ENCODE results near the gene GNL3. TPM values are rescaled to one million over a fixed set of nuclear protein-coding genes. Genes with fewer than 3 reads are reported as not detected.

Gene GNL3
- total RNA-seq, 1 donor from 2014 or later: 26.8 TPM

GRCh38 chr3:52651592-52651991, 34.2 kb upstream of the GNL3 start:
- H3K4me3 ChIP-seq: no peak overlapping the region
- peaks cover 95% of the 10 kb centered on the region for H3K36me3 ChIP-seq
- DNase-seq: no peak
- no peaks in the 10 kb centered on the region for H3K9me3 ChIP-seq (replicated peaks)
- intact Hi-C loops (cut with micrococcal nuclease): no loop called here
- no peaks in the 10 kb centered on the region for H3K4me1 ChIP-seq
- H3K27ac ChIP-seq (replicated peaks): no peak overlapping the region
- H3K27me3 ChIP-seq (ENCODE audit: low read depth): no peaks in the 10 kb centered on the region
- TF ChIP-seq, protein P1, sequence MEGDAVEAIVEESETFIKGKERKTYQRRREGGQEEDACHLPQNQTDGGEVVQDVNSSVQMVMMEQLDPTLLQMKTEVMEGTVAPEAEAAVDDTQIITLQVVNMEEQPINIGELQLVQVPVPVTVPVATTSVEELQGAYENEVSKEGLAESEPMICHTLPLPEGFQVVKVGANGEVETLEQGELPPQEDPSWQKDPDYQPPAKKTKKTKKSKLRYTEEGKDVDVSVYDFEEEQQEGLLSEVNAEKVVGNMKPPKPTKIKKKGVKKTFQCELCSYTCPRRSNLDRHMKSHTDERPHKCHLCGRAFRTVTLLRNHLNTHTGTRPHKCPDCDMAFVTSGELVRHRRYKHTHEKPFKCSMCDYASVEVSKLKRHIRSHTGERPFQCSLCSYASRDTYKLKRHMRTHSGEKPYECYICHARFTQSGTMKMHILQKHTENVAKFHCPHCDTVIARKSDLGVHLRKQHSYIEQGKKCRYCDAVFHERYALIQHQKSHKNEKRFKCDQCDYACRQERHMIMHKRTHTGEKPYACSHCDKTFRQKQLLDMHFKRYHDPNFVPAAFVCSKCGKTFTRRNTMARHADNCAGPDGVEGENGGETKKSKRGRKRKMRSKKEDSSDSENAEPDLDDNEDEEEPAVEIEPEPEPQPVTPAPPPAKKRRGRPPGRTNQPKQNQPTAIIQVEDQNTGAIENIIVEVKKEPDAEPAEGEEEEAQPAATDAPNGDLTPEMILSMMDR (IDR thresholded peaks at IDR 0.05; ENCODE audit: borderline replicate concordance): no peak

DNA sequence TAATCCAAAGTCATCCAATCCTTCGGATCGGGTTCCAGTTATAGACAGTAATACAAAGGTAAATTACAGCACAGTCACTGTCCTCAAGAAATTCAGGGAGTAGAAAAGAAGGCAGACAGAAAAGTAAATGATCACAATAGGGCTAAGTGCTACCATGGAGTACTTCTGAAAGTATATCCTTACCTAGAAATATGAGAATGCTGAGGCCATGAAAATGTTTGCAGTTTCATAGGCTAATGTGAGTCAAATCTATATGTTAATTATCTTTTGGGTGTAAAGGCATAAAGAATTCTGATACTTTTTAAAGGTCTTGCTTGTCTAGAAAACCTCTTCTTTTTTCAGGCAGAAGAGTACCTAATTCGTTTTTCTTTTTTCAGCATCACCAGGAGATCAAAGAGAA, 29.9 kb upstream of the GNL3 start:
- Histone ChIP-seq H3K4me3 (no peak overlapping the region), H3K27ac (replicated peaks) (no peak overlapping the region), H3K4me1 (no peaks in the 10 kb centered on the region), H3K27me3 (ENCODE audit: low read depth) (no peaks in the 10 kb centered on the region), H3K36me3 (peaks cover 96% of the 10 kb centered on the region), H3K9me3 (replicated peaks) (no peaks in the 10 kb centered on the region)
- TF ChIP-seq, protein P1 (IDR thresholded peaks at IDR 0.05; ENCODE audit: borderline replicate concordance): no peak
- intact Hi-C loops (cut with micrococcal nuclease): no loop called here
- no peak for DNase-seq

GRCh38 chr3:52660046-52660445, 25.8 kb upstream of the GNL3 start:
- intact Hi-C loops (cut with micrococcal nuclease): no loop called here
- H3K4me1 ChIP-seq: no peaks in the 10 kb centered on the region
- no peaks in the 10 kb centered on the region for H3K9me3 ChIP-seq (replicated peaks)
- no peak overlapping the region for H3K4me3 ChIP-seq
- no peaks in the 10 kb centered on the region for H3K27me3 ChIP-seq (ENCODE audit: low read depth)
- no peak for DNase-seq
- peaks cover 91% of the 10 kb centered on the region for H3K36me3 ChIP-seq
- H3K27ac ChIP-seq (replicated peaks): no peak overlapping the region
- TF ChIP-seq, protein P1 (IDR thresholded peaks at IDR 0.05; ENCODE audit: borderline replicate concordance): no peak

DNA sequence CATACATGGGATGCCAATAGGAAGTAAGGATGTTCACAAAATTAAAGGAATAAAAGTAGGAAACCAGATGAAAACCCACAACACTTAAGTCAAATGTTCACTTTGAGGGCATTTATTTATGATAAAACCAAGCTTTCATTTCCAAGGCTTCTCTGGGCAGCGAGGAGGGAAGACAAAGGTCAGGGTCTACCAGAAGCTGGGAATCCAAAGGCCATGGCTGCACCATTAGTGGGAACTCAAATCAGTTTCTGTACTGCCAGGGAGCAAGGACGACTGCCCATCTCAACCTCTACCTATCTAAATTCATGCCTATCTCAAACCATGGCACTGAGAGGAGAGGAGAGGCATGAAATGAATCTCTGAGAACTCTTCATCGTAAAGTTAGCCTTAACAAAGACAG, 22.7 kb upstream of the GNL3 start:
- peaks cover 90% of the 10 kb centered on the region for H3K36me3 ChIP-seq

GRCh38 chr3:52670621-52671521, 15.0 kb upstream of the GNL3 start:
- peak overlapping the region; percentile 56 for H3K27ac ChIP-seq (replicated peaks)
- TF ChIP-seq, protein P1 (IDR thresholded peaks at IDR 0.05; ENCODE audit: borderline replicate concordance): no peak
- H3K27me3 ChIP-seq (ENCODE audit: low read depth): no peaks in the 10 kb centered on the region
- intact Hi-C loops (cut with micrococcal nuclease): no loop called here
- peaks cover 72% of the 10 kb centered on the region for H3K36me3 ChIP-seq
- no peak for DNase-seq
- no peak overlapping the region for H3K4me3 ChIP-seq
- H3K4me1 ChIP-seq: peaks cover 19% of the 10 kb centered on the region
- no peaks in the 10 kb centered on the region for H3K9me3 ChIP-seq (replicated peaks)

More for the DNA sequence above, 22.7 kb upstream of the GNL3 start:
- TF ChIP-seq, protein P1 (IDR thresholded peaks at IDR 0.05; ENCODE audit: borderline replicate concordance): no peak
- H3K27me3 ChIP-seq (ENCODE audit: low read depth): no peaks in the 10 kb centered on the region
- DNase-seq: no peak
- H3K9me3 ChIP-seq (replicated peaks): no peaks in the 10 kb centered on the region
- intact Hi-C loops (cut with micrococcal nuclease): no loop called here
- no peak overlapping the region for H3K4me3 ChIP-seq
- no peak overlapping the region for H3K27ac ChIP-seq (replicated peaks)
- no peaks in the 10 kb centered on the region for H3K4me1 ChIP-seq

Data from left ventricle myocardium inferior (tissue), 1 donor.